ENCODE measurements around the gene TCTN2. TPM values are rescaled to one million over a fixed set of nuclear protein-coding genes. Genes with fewer than 3 reads are reported as not detected.

TCTN2 gene
- total and polyA plus RNA-seq, 2 of the 4 experiments (the other 2 are of a cell fraction), result 8.4 to 13.6 TPM

DNA sequence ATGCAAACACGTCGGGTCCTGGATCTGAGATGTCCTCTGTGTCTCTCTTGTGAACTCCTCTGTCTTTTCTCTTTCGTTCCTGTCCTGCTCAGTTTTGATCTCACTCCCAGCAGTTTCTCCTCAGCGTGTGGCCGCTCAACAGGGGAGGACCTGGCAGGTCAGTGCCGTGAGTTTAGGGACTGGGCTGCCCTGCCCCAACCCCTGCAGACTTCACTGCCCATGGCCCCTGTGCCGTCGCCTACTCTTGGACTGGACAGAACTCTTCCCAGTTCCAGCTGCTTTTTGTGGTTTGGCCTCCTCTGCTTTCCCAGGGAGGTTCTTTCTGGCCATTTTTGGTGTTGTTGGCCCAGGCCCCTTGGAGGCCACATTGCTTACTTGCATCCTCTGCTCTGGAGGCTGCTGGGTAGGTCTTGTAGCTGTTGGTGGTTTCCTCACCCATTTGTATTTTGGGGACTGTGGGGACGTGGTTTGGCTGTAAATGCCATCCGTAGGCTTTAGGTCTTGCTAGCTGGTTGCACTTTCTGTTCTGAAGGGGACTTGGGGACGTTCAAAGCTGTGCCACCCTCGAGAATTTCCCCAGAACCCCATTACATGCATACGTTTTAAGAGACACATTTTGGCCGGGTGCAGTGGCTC lies 71.1 kb downstream of the TCTN2 start:
- H3K4ac ChIP-seq (ENCODE audit: low read depth, low read length), result no peak overlapping the region
- no peaks in the 10 kb centered on the region for H4K20me1 ChIP-seq (ENCODE audit: insufficient read depth, low read length)
- no peak overlapping the region for H3K14ac ChIP-seq (replicated peaks; ENCODE audit: low read depth, low read length)
- WGBS, 2 experiments (ENCODE audit: extremely low coverage in 2 of 2, insufficient read length in 1 of 2), result 100% methylated on average over 2 of the region's 14 CpGs; no CpG with 5 or more reads in 1 of the 2 experiments
- no peak overlapping the region for H2BK15ac ChIP-seq (ENCODE audit: low read depth, low read length)
- no peak overlapping the region for H3K4me3 ChIP-seq (ENCODE audit: insufficient read depth, low read depth, low read length)
- ATAC-seq (ENCODE audit: low read depth), result no peak
- no peak overlapping the region for H2BK5ac ChIP-seq (ENCODE audit: low read depth, low read length, poor library complexity, severe bottlenecking)
- H3K23ac ChIP-seq (ENCODE audit: low read depth, low read length), result no peak overlapping the region
- H2BK120ac ChIP-seq (ENCODE audit: low read depth, low read length), result no peak overlapping the region
- H4K91ac ChIP-seq (ENCODE audit: insufficient read depth, low read depth, low read length), result no peak overlapping the region
- H2AK5ac ChIP-seq (ENCODE audit: low read depth, low read length), result no peak overlapping the region
- H3K9me1 ChIP-seq (ENCODE audit: insufficient read depth, low read length), result no peaks in the 10 kb centered on the region
- H3K9me3 ChIP-seq (ENCODE audit: control insufficient read depth, insufficient read depth, low read length), result no peaks in the 10 kb centered on the region
- no peak overlapping the region for H4K8ac ChIP-seq (ENCODE audit: low read depth in 2 of 2, low read length in 2 of 2)
- intact Hi-C loops (cut with micrococcal nuclease), result no loop called here
- H3K36me3 ChIP-seq (ENCODE audit: control insufficient read depth, insufficient read depth, low read length), result peaks cover 36% of the 10 kb centered on the region
- no peaks in the 10 kb centered on the region; a peak in 3 of 4 replicates for H3K79me1 ChIP-seq (ENCODE audit: low read depth in 1 of 2, low read length in 2 of 2)
- H3K18ac ChIP-seq (ENCODE audit: low read depth, low read length), result no peak overlapping the region
- no peak overlapping the region for H4K5ac ChIP-seq (ENCODE audit: low read depth, low read length)
- H3K27ac ChIP-seq (ENCODE audit: insufficient read depth, low read length), result no peak overlapping the region
- H3K56ac ChIP-seq (ENCODE audit: extremely low read depth, insufficient read depth, low read length), result no peak overlapping the region
- no peak for TF ChIP-seq BHLHE40 (IDR thresholded peaks at IDR 0.05; ENCODE audit: low read depth, low read length)
- no peak for TF ChIP-seq NFE2L2 (IDR thresholded peaks at IDR 0.05; ENCODE audit: low read depth, low read length)
- TF ChIP-seq FOS (IDR thresholded peaks at IDR 0.05; ENCODE audit: low read depth, low read length), result no peak
- TF ChIP-seq SMC3 (IDR thresholded peaks at IDR 0.05; ENCODE audit: low read depth, low read length), result no peak
- TF ChIP-seq RFX5 (IDR thresholded peaks at IDR 0.05; ENCODE audit: low read depth, low read length), result no peak
- TF ChIP-seq MAZ (IDR thresholded peaks at IDR 0.05; ENCODE audit: borderline replicate concordance, low read depth, low read length), result no peak
- TF ChIP-seq, protein P1, sequence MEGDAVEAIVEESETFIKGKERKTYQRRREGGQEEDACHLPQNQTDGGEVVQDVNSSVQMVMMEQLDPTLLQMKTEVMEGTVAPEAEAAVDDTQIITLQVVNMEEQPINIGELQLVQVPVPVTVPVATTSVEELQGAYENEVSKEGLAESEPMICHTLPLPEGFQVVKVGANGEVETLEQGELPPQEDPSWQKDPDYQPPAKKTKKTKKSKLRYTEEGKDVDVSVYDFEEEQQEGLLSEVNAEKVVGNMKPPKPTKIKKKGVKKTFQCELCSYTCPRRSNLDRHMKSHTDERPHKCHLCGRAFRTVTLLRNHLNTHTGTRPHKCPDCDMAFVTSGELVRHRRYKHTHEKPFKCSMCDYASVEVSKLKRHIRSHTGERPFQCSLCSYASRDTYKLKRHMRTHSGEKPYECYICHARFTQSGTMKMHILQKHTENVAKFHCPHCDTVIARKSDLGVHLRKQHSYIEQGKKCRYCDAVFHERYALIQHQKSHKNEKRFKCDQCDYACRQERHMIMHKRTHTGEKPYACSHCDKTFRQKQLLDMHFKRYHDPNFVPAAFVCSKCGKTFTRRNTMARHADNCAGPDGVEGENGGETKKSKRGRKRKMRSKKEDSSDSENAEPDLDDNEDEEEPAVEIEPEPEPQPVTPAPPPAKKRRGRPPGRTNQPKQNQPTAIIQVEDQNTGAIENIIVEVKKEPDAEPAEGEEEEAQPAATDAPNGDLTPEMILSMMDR (conservative IDR thresholded peaks at IDR 0.05; ENCODE audit: low read depth, low read length), result no peak
- TF ChIP-seq CHD1 (IDR thresholded peaks at IDR 0.05; ENCODE audit: low read depth, low read length), result no peak
- H3K9ac ChIP-seq (ENCODE audit: low read depth, low read length), result no peak overlapping the region
- H2AFZ ChIP-seq (replicated peaks; ENCODE audit: low read length, poor library complexity), result no peak overlapping the region
- no TSS peak for BruUV-seq (replicated peaks)
- no peaks in the 10 kb centered on the region for H3K27me3 ChIP-seq (ENCODE audit: control insufficient read depth, insufficient read depth, low read length)
- dilution Hi-C loops (cut with HindIII; ENCODE audit: low sequenced_read_pairs, unreplicated experiment), result no loop called here
- POLR2A ChIA-PET (ENCODE audit: unreplicated experiment), result no interaction called here
- H2BK20ac ChIP-seq (ENCODE audit: low read depth, low read length), result no peak overlapping the region
- H3K4me1 ChIP-seq (ENCODE audit: control insufficient read depth, insufficient read depth, low read length), result no peaks in the 10 kb centered on the region
- in situ Hi-C loops (cut with MboI; ENCODE audit: low sequenced_read_pairs), result no loop called here
- CTCF ChIA-PET, result no interaction called here
- no peak for DNase-seq
- H3K4me2 ChIP-seq (ENCODE audit: low read depth, low read length), result no peak overlapping the region
- no peak overlapping the region for H2AK9ac ChIP-seq (replicated peaks; ENCODE audit: low read depth, low read length, poor library complexity)

All from IMR-90 (cell line).